Measurements from ENCODE around the gene TMEM154.

TMEM154 gene

DNA sequence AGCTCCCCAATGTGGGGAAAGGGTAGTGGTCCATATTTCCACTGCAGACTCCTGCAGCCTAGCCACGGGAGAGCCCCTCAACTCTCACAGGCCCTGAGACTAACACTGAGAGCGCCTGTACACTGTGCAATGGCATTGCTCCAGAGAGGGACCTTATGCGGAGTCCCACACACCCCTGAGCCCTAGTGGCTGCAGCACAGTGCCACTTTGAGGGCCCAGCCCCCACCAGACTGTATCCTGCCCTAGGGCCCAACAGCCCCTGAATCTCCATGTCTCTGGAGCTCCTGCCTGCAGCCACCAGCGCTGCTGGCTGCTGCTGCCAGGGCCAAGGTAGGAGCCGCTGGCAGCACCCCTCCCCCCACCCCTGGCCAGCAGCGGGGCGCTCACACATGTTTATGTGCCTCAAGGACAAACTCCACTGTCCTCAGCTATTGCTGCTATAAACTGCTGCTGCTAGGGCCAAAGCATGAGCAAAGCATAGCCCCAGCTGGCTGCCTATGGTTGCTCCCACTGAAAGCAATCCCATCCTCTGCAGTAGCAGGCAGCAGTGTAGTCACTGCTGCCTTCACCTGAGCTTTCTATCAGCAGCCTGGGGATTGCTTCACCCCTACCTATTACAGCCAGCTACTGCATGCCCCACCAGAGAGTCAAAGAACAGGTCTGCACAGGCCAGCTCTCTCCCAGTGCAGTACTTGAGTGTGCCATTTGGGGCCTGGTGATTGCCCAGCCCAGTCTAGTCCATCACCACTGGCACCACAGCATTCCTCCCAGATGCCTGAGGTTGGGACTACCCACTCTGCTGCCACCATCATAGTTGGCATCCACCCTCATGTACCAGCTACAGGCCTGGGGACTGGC, 24.3 kb downstream of the TMEM154 start:
- TF ChIP-seq EP300 (IDR thresholded peaks at IDR 0.05; ENCODE audit: borderline replicate concordance) (no peak), ZBTB7A (IDR thresholded peaks at IDR 0.05; ENCODE audit: low read depth) (no peak), RAD21 (IDR thresholded peaks at IDR 0.05; ENCODE audit: low read depth) (no peak), TAF1 (IDR thresholded peaks at IDR 0.05; ENCODE audit: low read depth) (no peak), TEAD4 (IDR thresholded peaks at IDR 0.05) (no peak), CEBPB (IDR thresholded peaks at IDR 0.05) (no peak), FOXM1 (IDR thresholded peaks at IDR 0.05; ENCODE audit: borderline replicate concordance, low read depth) (no peak), EGR1 (IDR thresholded peaks at IDR 0.05) (no peak), CREB1 (IDR thresholded peaks at IDR 0.05; ENCODE audit: low read depth) (no peak), TCF12 (IDR thresholded peaks at IDR 0.05; ENCODE audit: low read depth) (no peak), YY1 (IDR thresholded peaks at IDR 0.05; ENCODE audit: low read depth) (no peak), NFIC (IDR thresholded peaks at IDR 0.05) (no peak)
- TF ChIP-seq, protein P1, sequence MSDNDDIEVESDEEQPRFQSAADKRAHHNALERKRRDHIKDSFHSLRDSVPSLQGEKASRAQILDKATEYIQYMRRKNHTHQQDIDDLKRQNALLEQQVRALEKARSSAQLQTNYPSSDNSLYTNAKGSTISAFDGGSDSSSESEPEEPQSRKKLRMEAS (IDR thresholded peaks at IDR 0.05) = no peak
- TF ChIP-seq, protein P2, sequence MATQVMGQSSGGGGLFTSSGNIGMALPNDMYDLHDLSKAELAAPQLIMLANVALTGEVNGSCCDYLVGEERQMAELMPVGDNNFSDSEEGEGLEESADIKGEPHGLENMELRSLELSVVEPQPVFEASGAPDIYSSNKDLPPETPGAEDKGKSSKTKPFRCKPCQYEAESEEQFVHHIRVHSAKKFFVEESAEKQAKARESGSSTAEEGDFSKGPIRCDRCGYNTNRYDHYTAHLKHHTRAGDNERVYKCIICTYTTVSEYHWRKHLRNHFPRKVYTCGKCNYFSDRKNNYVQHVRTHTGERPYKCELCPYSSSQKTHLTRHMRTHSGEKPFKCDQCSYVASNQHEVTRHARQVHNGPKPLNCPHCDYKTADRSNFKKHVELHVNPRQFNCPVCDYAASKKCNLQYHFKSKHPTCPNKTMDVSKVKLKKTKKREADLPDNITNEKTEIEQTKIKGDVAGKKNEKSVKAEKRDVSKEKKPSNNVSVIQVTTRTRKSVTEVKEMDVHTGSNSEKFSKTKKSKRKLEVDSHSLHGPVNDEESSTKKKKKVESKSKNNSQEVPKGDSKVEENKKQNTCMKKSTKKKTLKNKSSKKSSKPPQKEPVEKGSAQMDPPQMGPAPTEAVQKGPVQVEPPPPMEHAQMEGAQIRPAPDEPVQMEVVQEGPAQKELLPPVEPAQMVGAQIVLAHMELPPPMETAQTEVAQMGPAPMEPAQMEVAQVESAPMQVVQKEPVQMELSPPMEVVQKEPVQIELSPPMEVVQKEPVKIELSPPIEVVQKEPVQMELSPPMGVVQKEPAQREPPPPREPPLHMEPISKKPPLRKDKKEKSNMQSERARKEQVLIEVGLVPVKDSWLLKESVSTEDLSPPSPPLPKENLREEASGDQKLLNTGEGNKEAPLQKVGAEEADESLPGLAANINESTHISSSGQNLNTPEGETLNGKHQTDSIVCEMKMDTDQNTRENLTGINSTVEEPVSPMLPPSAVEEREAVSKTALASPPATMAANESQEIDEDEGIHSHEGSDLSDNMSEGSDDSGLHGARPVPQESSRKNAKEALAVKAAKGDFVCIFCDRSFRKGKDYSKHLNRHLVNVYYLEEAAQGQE (IDR thresholded peaks at IDR 0.05; ENCODE audit: low read depth) = no peak
- TF ChIP-seq, protein P3, sequence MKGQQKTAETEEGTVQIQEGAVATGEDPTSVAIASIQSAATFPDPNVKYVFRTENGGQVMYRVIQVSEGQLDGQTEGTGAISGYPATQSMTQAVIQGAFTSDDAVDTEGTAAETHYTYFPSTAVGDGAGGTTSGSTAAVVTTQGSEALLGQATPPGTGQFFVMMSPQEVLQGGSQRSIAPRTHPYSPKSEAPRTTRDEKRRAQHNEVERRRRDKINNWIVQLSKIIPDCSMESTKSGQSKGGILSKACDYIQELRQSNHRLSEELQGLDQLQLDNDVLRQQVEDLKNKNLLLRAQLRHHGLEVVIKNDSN (IDR thresholded peaks at IDR 0.05) = no peak

DNA sequence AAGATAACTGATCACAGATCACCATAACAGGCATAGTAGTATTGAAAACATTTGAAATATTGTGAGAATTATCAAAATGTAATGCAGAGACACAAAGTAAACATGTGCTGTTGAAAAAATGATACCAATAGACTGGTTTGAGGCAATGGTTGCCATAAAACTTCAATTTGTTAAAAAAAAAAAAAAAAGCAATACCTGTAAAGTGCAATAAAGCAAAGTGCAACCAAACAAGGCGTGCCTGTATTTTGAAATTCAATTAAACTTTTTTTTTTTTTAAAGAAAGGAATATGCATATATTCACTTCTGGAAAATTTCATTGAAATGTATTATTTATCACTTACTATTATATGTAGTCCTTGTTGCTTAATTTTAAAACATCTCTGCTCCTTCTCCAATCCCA, 27.7 kb downstream of the TMEM154 start:
- TF ChIP-seq RAD21 (IDR thresholded peaks at IDR 0.05; ENCODE audit: low read depth) (no peak), TAF1 (IDR thresholded peaks at IDR 0.05; ENCODE audit: low read depth) (no peak), YY1 (IDR thresholded peaks at IDR 0.05; ENCODE audit: low read depth) (no peak), EP300 (IDR thresholded peaks at IDR 0.05; ENCODE audit: borderline replicate concordance) (no peak), TCF12 (IDR thresholded peaks at IDR 0.05; ENCODE audit: low read depth) (no peak), FOXM1 (IDR thresholded peaks at IDR 0.05; ENCODE audit: borderline replicate concordance, low read depth) (no peak), ZBTB7A (IDR thresholded peaks at IDR 0.05; ENCODE audit: low read depth) (no peak), EGR1 (IDR thresholded peaks at IDR 0.05) (no peak), CREB1 (IDR thresholded peaks at IDR 0.05; ENCODE audit: low read depth) (no peak), TEAD4 (IDR thresholded peaks at IDR 0.05) (no peak), CEBPB (IDR thresholded peaks at IDR 0.05) (no peak), NFIC (IDR thresholded peaks at IDR 0.05) (no peak)
- TF ChIP-seq, protein P1 (IDR thresholded peaks at IDR 0.05) = no peak
- TF ChIP-seq, protein P3 (IDR thresholded peaks at IDR 0.05) = no peak
- TF ChIP-seq, protein P2 (IDR thresholded peaks at IDR 0.05; ENCODE audit: low read depth) = no peak

DNA sequence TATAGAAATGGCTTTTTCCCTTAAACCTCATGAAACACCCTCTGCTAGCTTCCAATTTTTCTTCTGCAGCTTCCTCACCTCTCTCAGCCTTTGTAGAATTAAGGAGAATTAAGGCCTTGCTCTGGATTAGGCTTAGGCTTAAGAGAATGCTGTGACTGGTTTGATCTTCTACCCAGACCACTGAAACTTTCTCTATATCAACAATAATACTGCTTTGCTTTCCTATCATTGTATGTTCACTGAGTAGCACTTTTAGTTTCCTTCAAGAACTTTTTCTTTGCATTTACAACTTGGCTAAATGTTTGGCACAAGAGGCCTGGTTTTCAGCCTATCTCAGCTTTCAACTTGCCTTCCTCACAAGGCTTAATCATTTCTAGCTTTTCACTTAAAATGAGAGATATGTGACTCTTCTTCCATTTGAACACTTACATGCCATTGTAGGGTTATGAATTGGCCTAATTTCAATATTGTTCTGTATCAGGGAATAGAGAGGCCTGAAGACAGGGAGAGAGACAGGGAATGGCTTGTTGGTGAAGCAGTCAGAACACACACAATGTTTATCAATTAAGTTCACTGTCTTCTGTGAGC, 28.2 kb downstream of the TMEM154 start:
- no peak for TF ChIP-seq EGR1 (IDR thresholded peaks at IDR 0.05)
- TF ChIP-seq RAD21 (IDR thresholded peaks at IDR 0.05; ENCODE audit: low read depth) = no peak
- TF ChIP-seq, protein P1 (IDR thresholded peaks at IDR 0.05) = no peak
- no peak for TF ChIP-seq NFIC (IDR thresholded peaks at IDR 0.05)
- TF ChIP-seq, protein P2 (IDR thresholded peaks at IDR 0.05; ENCODE audit: low read depth) = no peak
- no peak for TF ChIP-seq FOXM1 (IDR thresholded peaks at IDR 0.05; ENCODE audit: borderline replicate concordance, low read depth)
- no peak for TF ChIP-seq YY1 (IDR thresholded peaks at IDR 0.05; ENCODE audit: low read depth)
- no peak for TF ChIP-seq ZBTB7A (IDR thresholded peaks at IDR 0.05; ENCODE audit: low read depth)

Data from Ishikawa (cell line).